ENCODE data around the gene AK3.

DNA sequence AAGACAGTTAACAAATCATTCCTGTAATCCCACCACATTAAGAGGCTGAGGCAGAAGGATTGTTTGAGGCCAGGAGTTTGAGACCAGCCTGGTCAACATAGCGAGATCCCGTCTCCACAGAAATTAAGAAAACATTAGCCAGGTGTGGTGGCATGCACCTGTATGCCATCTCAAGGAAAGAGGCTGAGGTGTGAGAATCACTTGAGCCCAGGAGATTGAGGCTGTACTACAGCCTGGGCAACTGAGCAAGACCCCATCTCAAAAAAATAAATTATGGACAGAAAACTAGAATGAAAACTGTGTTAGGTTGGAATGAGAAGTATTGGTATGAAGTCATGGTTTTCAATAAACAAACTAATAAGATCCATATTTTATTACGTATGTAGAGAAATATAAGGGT, 23.0 kb upstream of the AK3 start:
- TF ChIP-seq, protein P1, sequence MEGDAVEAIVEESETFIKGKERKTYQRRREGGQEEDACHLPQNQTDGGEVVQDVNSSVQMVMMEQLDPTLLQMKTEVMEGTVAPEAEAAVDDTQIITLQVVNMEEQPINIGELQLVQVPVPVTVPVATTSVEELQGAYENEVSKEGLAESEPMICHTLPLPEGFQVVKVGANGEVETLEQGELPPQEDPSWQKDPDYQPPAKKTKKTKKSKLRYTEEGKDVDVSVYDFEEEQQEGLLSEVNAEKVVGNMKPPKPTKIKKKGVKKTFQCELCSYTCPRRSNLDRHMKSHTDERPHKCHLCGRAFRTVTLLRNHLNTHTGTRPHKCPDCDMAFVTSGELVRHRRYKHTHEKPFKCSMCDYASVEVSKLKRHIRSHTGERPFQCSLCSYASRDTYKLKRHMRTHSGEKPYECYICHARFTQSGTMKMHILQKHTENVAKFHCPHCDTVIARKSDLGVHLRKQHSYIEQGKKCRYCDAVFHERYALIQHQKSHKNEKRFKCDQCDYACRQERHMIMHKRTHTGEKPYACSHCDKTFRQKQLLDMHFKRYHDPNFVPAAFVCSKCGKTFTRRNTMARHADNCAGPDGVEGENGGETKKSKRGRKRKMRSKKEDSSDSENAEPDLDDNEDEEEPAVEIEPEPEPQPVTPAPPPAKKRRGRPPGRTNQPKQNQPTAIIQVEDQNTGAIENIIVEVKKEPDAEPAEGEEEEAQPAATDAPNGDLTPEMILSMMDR (IDR thresholded peaks at IDR 0.05; ENCODE audit: insufficient read depth, low read depth, low read length): no peak
- no peak for TF ChIP-seq EZH2 (IDR thresholded peaks at IDR 0.05; ENCODE audit: insufficient read depth, low read length)

All from astrocyte (in vitro differentiated cells and primary cell).